HUES64 (cell line): ENCODE data around the gene SLC25A21.
"Not testable (repeated sequence)": the region's sequence is repeated elsewhere in the genome, so short reads cannot be mapped to it uniquely, and the experiment has no call there.

ENCODE experiments used
- H3K27ac ChIP-seq: 2 replicates; pipeline ENCODE4 v1.7.0; 2013; ENCODE audit warnings: low read depth, low read length, inconsistent platforms
- H3K27me3 ChIP-seq: 2 replicates; pipeline ENCODE4 v1.6.1; 2013; ENCODE audit warnings: mild to moderate bottlenecking, low read length; ENCODE audit not compliant: insufficient read depth
- H3K36me3 ChIP-seq: 2 replicates; pipeline ENCODE4 v1.6.1; 2013; ENCODE audit warnings: mild to moderate bottlenecking, low read length; ENCODE audit not compliant: insufficient read depth
- H3K4me1 ChIP-seq: 2 replicates; pipeline ENCODE4 v1.6.1; 2013; ENCODE audit warnings: mild to moderate bottlenecking, low read length, moderate library complexity; ENCODE audit not compliant: insufficient read depth
- H3K4me3 ChIP-seq: 2 replicates; pipeline ENCODE4 v1.5.1; 2013; ENCODE audit warnings: mild to moderate bottlenecking, low read length, moderate library complexity
- H3K9ac ChIP-seq: 2 replicates; pipeline ENCODE4 v1.6.1; 2013; ENCODE audit warnings: mild to moderate bottlenecking, low read depth, low read length
- H3K9me3 ChIP-seq: 2 replicates; pipeline ENCODE4 v1.6.1; 2013; ENCODE audit warnings: low read depth, low read length; ENCODE audit not compliant: insufficient read depth
- WGBS: fragments of 150-250, 120-280 bp; methylation state at CpG from one replicate; pipeline ENCODE4 v1.1.7; 2013; ENCODE audit warnings: missing lambda C conversion rate; 5-methylcytosine and 5-hydroxymethylcytosine counted together

SLC25A21 gene

GRCh38 chr14:37184520-37184919, 12.1 kb upstream of the SLC25A21 start:
- 93% methylated on average over 7 of the region's 8 CpGs for WGBS
- not testable (repeated sequence) for H3K4me3 ChIP-seq, H3K9ac ChIP-seq, H3K9me3 ChIP-seq, H3K27me3 ChIP-seq, H3K27ac ChIP-seq, H3K4me1 ChIP-seq, H3K36me3 ChIP-seq

GRCh38 chr14:37181441-37181840, 9.0 kb upstream of the SLC25A21 start:
- 95% methylated on average over 6 of the region's 6 CpGs for WGBS
- Histone ChIP-seq H3K27ac (no peak overlapping the region), H3K27me3 (no peaks in the 10 kb centered on the region), H3K4me3 (no peak overlapping the region), H3K36me3 (no peaks in the 10 kb centered on the region), H3K4me1 (no peaks in the 10 kb centered on the region), H3K9ac (no peak overlapping the region), H3K9me3 (no peaks in the 10 kb centered on the region)

GRCh38 chr14:37180886-37181285, 8.5 kb upstream of the SLC25A21 start:
- H3K36me3 ChIP-seq, H3K9ac ChIP-seq, H3K27me3 ChIP-seq, H3K9me3 ChIP-seq, H3K4me1 ChIP-seq, H3K27ac ChIP-seq, H3K4me3 ChIP-seq: not testable (repeated sequence)
- 95% methylated on average over 6 of the region's 7 CpGs for WGBS

GRCh38 chr14:37179896-37180502, 7.6 kb upstream of the SLC25A21 start:
- Histone ChIP-seq H3K4me3 (no peak overlapping the region), H3K9ac (no peak overlapping the region), H3K27ac (no peak overlapping the region), H3K9me3 (no peaks in the 10 kb centered on the region), H3K27me3 (no peaks in the 10 kb centered on the region), H3K36me3 (no peaks in the 10 kb centered on the region), H3K4me1 (no peaks in the 10 kb centered on the region)
- WGBS = over 99% methylated on average over 4 of the region's 4 CpGs

- no peaks in the 10 kb centered on the region for H3K36me3 ChIP-seq
- H3K4me1 ChIP-seq = peaks cover 33% of the 10 kb centered on the region
- H3K9ac ChIP-seq = peak overlapping the region; percentile 94
- H3K4me3 ChIP-seq = peak overlapping the region; percentile 81
- no peak overlapping the region; the same call in 1 of the 2 replicates for H3K27ac ChIP-seq
- WGBS = 69% methylated on average over 5 of the region's 5 CpGs
- H3K27me3 ChIP-seq = no peaks in the 10 kb centered on the region
- no peaks in the 10 kb centered on the region for H3K9me3 ChIP-seq
Observed at GRCh38 chr14:37172936-37173614, 669 bp upstream of the SLC25A21 start.

- peak overlapping the region; percentile 94 for H3K9ac ChIP-seq
- WGBS = 4% methylated on average over 4 of the region's 6 CpGs
Observed at GRCh38 chr14:37171678-37172023, 755 bp downstream of the SLC25A21 start.

GRCh38 chr14:37170993-37171392, 1.4 kb downstream of the SLC25A21 start:
- Histone ChIP-seq H3K4me1 (peaks cover 47% of the 10 kb centered on the region), H3K4me3 (no peak overlapping the region), H3K27me3 (no peaks in the 10 kb centered on the region), H3K9ac (no peak overlapping the region), H3K27ac (no peak overlapping the region), H3K9me3 (no peaks in the 10 kb centered on the region), H3K36me3 (no peaks in the 10 kb centered on the region)
- 82% methylated on average over 8 of the region's 10 CpGs for WGBS

More at GRCh38 chr14:37171678-37172023, 755 bp downstream of the SLC25A21 start:
- Histone ChIP-seq H3K4me1 (peaks cover 45% of the 10 kb centered on the region), H3K27ac (peak overlapping the region; percentile 90), H3K27me3 (no peaks in the 10 kb centered on the region), H3K36me3 (no peaks in the 10 kb centered on the region), H3K9me3 (no peaks in the 10 kb centered on the region), H3K4me3 (peak overlapping the region; percentile 81)

GRCh38 chr14:37170237-37170636, 2.2 kb downstream of the SLC25A21 start:
- no peaks in the 10 kb centered on the region for H3K9me3 ChIP-seq
- 96% methylated on average over 8 of the region's 8 CpGs for WGBS
- no peaks in the 10 kb centered on the region for H3K36me3 ChIP-seq
- H3K4me1 ChIP-seq = peaks cover 47% of the 10 kb centered on the region
- no peak overlapping the region for H3K27ac ChIP-seq
- no peak overlapping the region for H3K9ac ChIP-seq
- no peaks in the 10 kb centered on the region for H3K27me3 ChIP-seq
- H3K4me3 ChIP-seq = no peak overlapping the region

GRCh38 chr14:37168721-37169120, 3.7 kb downstream of the SLC25A21 start:
- Histone ChIP-seq H3K4me3 (no peak overlapping the region), H3K4me1 (peaks cover 46% of the 10 kb centered on the region), H3K36me3 (no peaks in the 10 kb centered on the region), H3K27ac (peak overlapping the region; percentile 67; the same call in 1 of the 2 replicates), H3K27me3 (no peaks in the 10 kb centered on the region), H3K9ac (no peak overlapping the region), H3K9me3 (no peaks in the 10 kb centered on the region)
- 82% methylated on average over 4 of the region's 4 CpGs for WGBS

GRCh38 chr14:37167151-37168047, 5.0 kb downstream of the SLC25A21 start:
- H3K9me3 ChIP-seq = no peaks in the 10 kb centered on the region
- H3K36me3 ChIP-seq = no peaks in the 10 kb centered on the region
- peak overlapping the region; percentile 42; the same call in 1 of the 2 replicates for H3K27ac ChIP-seq
- no peak overlapping the region for H3K9ac ChIP-seq
- H3K4me1 ChIP-seq = peaks cover 37% of the 10 kb centered on the region
- WGBS = 71% methylated on average over 10 of the region's 10 CpGs
- peak overlapping the region; percentile 29 for H3K4me3 ChIP-seq
- H3K27me3 ChIP-seq = no peaks in the 10 kb centered on the region

- no peak overlapping the region for H3K9ac ChIP-seq
- H3K4me1 ChIP-seq = peaks cover 32% of the 10 kb centered on the region
- 89% methylated on average over 3 of the region's 3 CpGs for WGBS
- no peak overlapping the region for H3K27ac ChIP-seq
- no peaks in the 10 kb centered on the region for H3K9me3 ChIP-seq
- no peaks in the 10 kb centered on the region for H3K36me3 ChIP-seq
- no peaks in the 10 kb centered on the region for H3K27me3 ChIP-seq
- H3K4me3 ChIP-seq = no peak overlapping the region
Observed at GRCh38 chr14:37165794-37166193, 6.6 kb downstream of the SLC25A21 start.
